HepG2 (cell line): ENCODE results near the gene TBL2. TPM values are rescaled to one million over a fixed set of nuclear protein-coding genes. Genes with fewer than 3 reads are reported as not detected.

Source experiments
- ATAC-seq: fragments of 200-7000 bp; cut with Tn5 transposase; 3 replicates; pipeline ENCODE4 v1.9.1; 2020; ENCODE audit warnings: mild to moderate bottlenecking, moderate library complexity
- BruUV-seq: library from RNA; stranded (reverse); fragments of 400-500 nt; replicated peaks from 2 replicates; lab custom pipeline; 2021; lab: Mats Ljungman, UMichigan
- CTCF ChIA-PET: fragments of 300-600 bp; formaldehyde crosslinking; extraction: SDS; loops from one replicate; lab custom pipeline; 2021; ENCODE audit warnings: low total read pairs, inconsistent platforms, low intra/inter-chr PET ratio; lab: Yijun Ruan, JAX
- POLR2A ChIA-PET: fragments of 350-600 bp; sonication (Branson Sonifier 250); formaldehyde crosslinking; loops from one replicate; lab custom pipeline; 2020; ENCODE audit warnings: antibody characterized with exemption, inconsistent platforms; lab: Yijun Ruan, JAX
- DNase-seq: peaks from one replicate; pipeline ENCODE4 v3.0.0-alpha.2; 2015; ENCODE audit warnings: low spot score
- FAIRE-seq: peaks from 3 replicates; lab custom pipeline; 2011; peaks lifted over from hg19 to GRCh38; lab: Jason Lieb, UNC
- H2AFZ ChIP-seq: one replicate; pipeline ENCODE4 v1.6.1; 2011; ENCODE audit warnings: low read length, inconsistent platforms
- H3K27ac ChIP-seq: fragments of 300-600 bp; 3 replicates; pipeline ENCODE4 v1.8.0; 2011; ENCODE audit warnings: mixed run types, mild to moderate bottlenecking, mixed read lengths, low read length, inconsistent platforms; ENCODE audit not compliant: insufficient read depth; ENCODE audit errors: extremely low read length
- H3K27me3 ChIP-seq, 2 experiments: fragments of 200-600 bp in 1 of 2; 2 replicates in 1 of 2; 3 replicates in 1 of 2; pipeline versions ENCODE4 v1.6.0 to v1.8.0; 2011; ENCODE audit warnings: low read length in 2 of 2, mild to moderate bottlenecking in 2 of 2, moderate library complexity in 2 of 2, inconsistent platforms in 1 of 2; ENCODE audit not compliant: insufficient read depth in 2 of 2, control insufficient read depth in 1 of 2
- H3K36me3 ChIP-seq, 2 experiments: fragments of 200-600 bp in 1 of 2; replicated peaks in 1 of 2; 2 replicates in 1 of 2; 3 replicates in 1 of 2; pipeline versions ENCODE4 v1.5.1 to v1.8.0; 2011; ENCODE audit warnings: low read length in 2 of 2, inconsistent platforms in 1 of 2; ENCODE audit not compliant: insufficient read depth in 2 of 2, control insufficient read depth in 1 of 2
- H3K4me1 ChIP-seq: 2 replicates; pipeline ENCODE4 v1.5.1; 2012; ENCODE audit warnings: low read length, inconsistent platforms; ENCODE audit not compliant: insufficient read depth
- H3K4me2 ChIP-seq: 2 replicates; pipeline ENCODE4 v1.6.0; 2011; ENCODE audit warnings: low read depth, low read length, inconsistent platforms
- H3K4me3 ChIP-seq, 3 experiments: fragments of 200-600 bp in 1 of 3; sonication (generic), shearing (Covaris generic) in 1 of 3; replicated peaks in 1 of 3; 2 replicates each; pipeline ENCODE4 v1.5.1; 2011 to 2016; ENCODE audit warnings: low read length in 3 of 3, inconsistent platforms in 2 of 3, low read depth in 2 of 3, mild to moderate bottlenecking in 2 of 3, control low read depth in 1 of 3, mixed read lengths in 1 of 3; ENCODE audit not compliant: insufficient read depth in 1 of 3
- H3K79me2 ChIP-seq: one replicate; pipeline ENCODE4 v1.6.1; 2011; ENCODE audit warnings: low read length, inconsistent platforms; ENCODE audit not compliant: insufficient read depth
- H3K9ac ChIP-seq: 2 replicates; pipeline ENCODE4 v1.6.0; 2011; ENCODE audit warnings: mild to moderate bottlenecking, low read depth, low read length, inconsistent platforms; ENCODE audit not compliant: insufficient read depth
- H3K9me3 ChIP-seq: 2 replicates; pipeline ENCODE4 v1.5.1; 2012; ENCODE audit warnings: mild to moderate bottlenecking, low read length
- H4K20me1 ChIP-seq: 2 replicates; pipeline ENCODE4 v1.6.0; 2011; ENCODE audit warnings: inconsistent platforms, mild to moderate bottlenecking, low read length, moderate library complexity; ENCODE audit not compliant: insufficient read depth
- FOSL2 ChIP-seq: sonication (generic); formaldehyde crosslinking; IDR thresholded peaks from 2 replicates; pipeline ENCODE4 v1.4.0; 2020; ENCODE audit warnings: missing genetic modification reagents
- MAFK ChIP-seq, 2 experiments: IDR thresholded peaks in 1 of 2; conservative IDR thresholded peaks in 1 of 2; 2 replicates each; pipeline ENCODE4 v1.6.1; 2011; ENCODE audit warnings: improper control_type of control experiment in 2 of 2, low read length in 2 of 2
- MLXIP ChIP-seq: sonication (generic); formaldehyde crosslinking; IDR thresholded peaks from 2 replicates; pipeline ENCODE4 v1.9.0; 2021; ENCODE audit warnings: missing genetic modification reagents, borderline replicate concordance
- NFATC3 ChIP-seq: sonication (generic); formaldehyde crosslinking; IDR thresholded peaks from 2 replicates; pipeline ENCODE4 v1.5.1; 2020; ENCODE audit warnings: mild to moderate bottlenecking, missing genetic modification reagents
- POLR2A ChIP-seq, 2 experiments: IDR thresholded peaks; 2 replicates each; pipeline ENCODE4 v1.6.1; 2011; ENCODE audit warnings: low read depth in 2 of 2, low read length in 2 of 2, mild to moderate bottlenecking in 1 of 2, moderate library complexity in 1 of 2; ENCODE audit not compliant: insufficient read depth in 1 of 2
- RBM39 ChIP-seq: fragments of 200-400 bp; formaldehyde crosslinking; IDR thresholded peaks from one replicate; pipeline ENCODE4 v1.6.1; 2018; ENCODE audit warnings: antibody characterized with exemption, mild to moderate bottlenecking, low read depth, low read length; ENCODE audit not compliant: poor library complexity, severe bottlenecking
- RFX1 ChIP-seq: fragments of 450-650 bp; IDR thresholded peaks from 2 replicates; pipeline ENCODE4 v1.6.1; 2017
- ZBTB10 ChIP-seq: sonication (generic); formaldehyde crosslinking; IDR thresholded peaks from 2 replicates; pipeline ENCODE4 v1.4.0; 2020; ENCODE audit warnings: missing genetic modification reagents, borderline replicate concordance
- ZBTB37 ChIP-seq: sonication (generic); formaldehyde crosslinking; IDR thresholded peaks from 2 replicates; pipeline ENCODE4 v1.4.0; 2020; ENCODE audit warnings: mild to moderate bottlenecking, missing genetic modification reagents
- ZNF124 ChIP-seq: sonication (generic); formaldehyde crosslinking; IDR thresholded peaks from 2 replicates; pipeline ENCODE4 v1.4.0; 2020; ENCODE audit warnings: missing genetic modification reagents
- ZNF329 ChIP-seq: sonication (generic); formaldehyde crosslinking; IDR thresholded peaks from 2 replicates; pipeline ENCODE4 v1.9.0; 2021; ENCODE audit warnings: low read depth, mild to moderate bottlenecking, missing genetic modification reagents
- ZNF629 ChIP-seq: sonication (generic); formaldehyde crosslinking; conservative IDR thresholded peaks from 2 replicates; pipeline ENCODE4 v1.5.0; 2020; ENCODE audit warnings: missing genetic modification reagents
- ZSCAN12 ChIP-seq: sonication (generic); formaldehyde crosslinking; IDR thresholded peaks from 2 replicates; pipeline ENCODE4 v1.9.0; 2021; ENCODE audit warnings: mild to moderate bottlenecking, missing genetic modification reagents
- ZSCAN5A ChIP-seq: sonication (generic); formaldehyde crosslinking; IDR thresholded peaks from 2 replicates; pipeline ENCODE4 v1.8.0; 2022; ENCODE audit warnings: mild to moderate bottlenecking, missing genetic modification reagents, borderline replicate concordance
- WGBS: methylation state at CpG from one replicate; pipeline ENCODE4 v1.1.6; 2017; ENCODE audit warnings: low lambda C conversion rate; 5-methylcytosine and 5-hydroxymethylcytosine counted together
- in situ Hi-C: cut with HindIII; loops from 2 replicates; pipeline ENCODE4 v1.10.0; 2017; ENCODE audit warnings: low pct_unique_long_range_greater_than_20kb; ENCODE audit not compliant: extremely low pct_ligation_motif_present
- intact Hi-C: fragments of 100-400 bp; cut with micrococcal nuclease; formaldehyde crosslinking; loops from one replicate; pipeline ENCODE4 v1.10.0; 2022; ENCODE audit not compliant: unreplicated experiment
- polyA plus RNA-seq, 8 experiments: library from polyadenylated mRNA; depleted of rRNA in 3 of 8; stranded (reverse) in 7 of 8; unstranded in 1 of 8; fragments of >200 nt; fragmentation: Illumina TruSeq in 4 of 8; extraction: Trizol in 4 of 8; gene quantifications; 2 replicates each; pipeline versions ENCODE4 v1.2.1 to v1.2.3, GENCODE V29; 2011 to 2016; ENCODE audit warnings: low read depth in 4 of 8, missing spikeins in 1 of 8, mixed read lengths in 1 of 8; ENCODE audit not compliant: insufficient read depth in 1 of 8
- total RNA-seq, 5 experiments: library from RNA; depleted of rRNA; stranded (reverse); fragments of >200 nt; fragmentation: Illumina TruSeq; extraction: Trizol; gene quantifications; 2 replicates each; pipeline ENCODE4 v1.2.3, GENCODE V29; 2016; ENCODE audit warnings: low read depth in 1 of 5

TBL2 gene
- total and polyA plus RNA-seq, 2 of the 13 experiments (the other 11 are each of a cell fraction or from before 2014, with no cell fraction given), result 43.4 to 47.2 TPM

DNA sequence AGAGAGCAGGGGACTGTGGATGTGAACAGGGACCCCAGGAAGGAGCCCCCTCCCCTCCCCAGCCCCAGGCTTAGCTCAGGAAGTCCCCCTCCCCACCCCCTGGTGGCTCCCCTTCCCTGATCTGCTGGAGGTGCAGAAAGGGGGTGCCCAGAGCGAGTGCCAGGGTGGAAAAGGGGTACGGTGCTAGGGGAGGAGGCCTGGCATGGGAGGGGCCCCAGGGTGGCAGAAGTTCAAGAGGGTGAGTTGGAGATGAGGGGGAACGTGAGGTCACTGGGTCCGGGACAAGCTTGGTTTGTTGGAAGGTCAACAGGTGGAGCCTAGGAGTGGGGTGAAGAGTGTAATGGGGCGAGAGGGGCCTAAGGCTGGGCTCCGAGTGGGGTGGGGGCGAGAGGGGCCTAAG lies 21.5 kb upstream of the TBL2 start (continued):
- TF ChIP-seq ZNF124 (CRISPR knock-in tag), result no peak

DNA sequence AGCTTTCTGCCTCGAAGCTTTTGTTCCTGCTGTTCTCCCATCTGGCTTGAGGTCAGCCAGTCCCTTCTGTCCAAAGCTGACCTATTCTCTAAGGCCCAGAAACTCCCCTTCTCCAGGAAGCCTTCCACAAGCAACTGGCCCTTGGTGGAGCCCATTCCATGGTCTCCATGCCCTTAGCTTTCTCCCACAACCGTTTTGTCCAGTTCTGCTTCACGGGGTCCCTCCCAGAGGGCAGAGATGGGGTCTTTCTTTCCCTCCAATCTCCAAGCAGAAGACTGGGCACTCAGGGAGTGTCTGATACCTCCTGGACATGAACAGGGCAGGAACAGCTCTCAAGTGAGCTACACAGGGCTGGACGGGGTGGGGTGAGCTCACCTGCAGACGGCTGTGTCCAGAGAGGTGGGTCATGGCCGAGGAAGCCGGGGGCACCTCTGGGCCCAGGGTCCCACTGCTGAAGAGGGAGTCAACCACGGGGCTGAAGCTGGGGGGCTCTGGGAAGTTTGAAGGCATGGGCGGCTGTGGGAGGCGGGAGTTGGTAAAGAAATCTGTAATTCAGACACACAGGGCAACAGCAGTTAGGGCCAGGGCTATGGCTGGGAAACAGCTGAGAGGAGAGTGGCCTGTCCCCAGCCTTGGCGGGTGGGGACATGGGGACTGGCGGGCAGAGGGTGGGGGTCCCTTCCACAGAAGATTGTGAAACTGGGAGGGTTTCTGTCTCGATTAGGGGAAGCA lies 20.9 kb upstream of the TBL2 start:
- no peak overlapping the region for H3K4me2 ChIP-seq
- H3K4me3 ChIP-seq, result no peak overlapping the region
- POLR2A ChIA-PET, result interaction anchor here (0.5 to 19.7 kb wide), 7 partner anchors 19 to 1046 kb away, joined by 3 to 416 read pairs (median 3); partner anchors contain the start of genes BAZ1B, MLXIPL and TBL2
- WGBS, result 96% methylated on average over 13 of the region's 13 CpGs
- no peaks in the 10 kb centered on the region for H3K9me3 ChIP-seq
- CTCF ChIA-PET, result no interaction called here
- no peak for FAIRE-seq
- H3K27ac ChIP-seq, result no peak overlapping the region
- peaks cover 23% of the 10 kb centered on the region for H4K20me1 ChIP-seq
- intact Hi-C loops, result no loop called here
- no peaks in the 10 kb centered on the region for H3K4me1 ChIP-seq
- in situ Hi-C loops, result no loop called here
- no peaks in the 10 kb centered on the region for H3K27me3 ChIP-seq
- peaks cover 11 to 31% of the 10 kb centered on the region in 2 experiments for H3K36me3 ChIP-seq
- no peak overlapping the region for H2AFZ ChIP-seq
- H3K9ac ChIP-seq, result no peak overlapping the region
- no TSS peak for BruUV-seq
- no peaks in the 10 kb centered on the region for H3K79me2 ChIP-seq
- no peak for DNase-seq
- ATAC-seq, result no peak
- no peak for TF ChIP-seq MLXIP (CRISPR knock-in tag)
- TF ChIP-seq ZNF629 (CRISPR knock-in tag), result no peak
- TF ChIP-seq FOSL2 (CRISPR knock-in tag), result no peak
- TF ChIP-seq RBM39, result peak; percentile 42
- no peak for TF ChIP-seq MAFK (conservative IDR thresholded peaks at IDR 0.05 in 1 of 2, IDR thresholded peaks at IDR 0.05 in 1 of 2; ENCODE audit: low read length in 2 of 2)
- TF ChIP-seq ZBTB10 (CRISPR knock-in tag), result no peak
- TF ChIP-seq ZBTB37 (CRISPR knock-in tag), result no peak
- no peak for TF ChIP-seq ZSCAN12 (CRISPR knock-in tag)
- no peak for TF ChIP-seq RFX1
- TF ChIP-seq NFATC3, result no peak
- TF ChIP-seq ZNF329 (CRISPR knock-in tag), result no peak
- 0 out of 2 replicates have a peak, but pooled peaks have one; percentile 68 for TF ChIP-seq ZSCAN5A
- peak in 1 of 2 experiments; percentile 16; a peak in 2 of 4 replicates for TF ChIP-seq POLR2A (IDR thresholded peaks at IDR 0.05; ENCODE audit: insufficient read depth in 1 of 2, low read depth in 2 of 2, low read length in 2 of 2)
